HPDE6-E6E7 (cell line): ENCODE data around the gene DNAJC16.
"Not testable (repeated sequence)": the region's sequence is repeated elsewhere in the genome, so short reads cannot be mapped to it uniquely, and the experiment has no call there.

Experiments
- DNase-seq: peaks from one replicate; pipeline ENCODE4 v3.0.0; 2011; ENCODE audit warnings: missing footprints; ENCODE audit errors: extremely low spot score

Gene DNAJC16

GRCh38 chr1:15506831-15507230 is 19.8 kb upstream of the DNAJC16 start:
- DNase-seq = no peak

GRCh38 chr1:15507278-15507677 is 19.4 kb upstream of the DNAJC16 start:
- no peak for DNase-seq

GRCh38 chr1:15508700-15509487 is 17.8 kb upstream of the DNAJC16 start:
- no peak for DNase-seq

- no peak for DNase-seq
These were observed 17.1 kb upstream of the DNAJC16 start for GRCh38 chr1:15509586-15509985.

GRCh38 chr1:15510611-15511405 is 15.8 kb upstream of the DNAJC16 start:
- DNase-seq = no peak

- DNase-seq = no peak
These were observed 13.5 kb upstream of the DNAJC16 start for GRCh38 chr1:15513192-15513591.

GRCh38 chr1:15513919-15514318 is 12.7 kb upstream of the DNAJC16 start:
- no peak for DNase-seq

GRCh38 chr1:15514557-15514956 is 12.1 kb upstream of the DNAJC16 start:
- DNase-seq = not testable (repeated sequence)

GRCh38 chr1:15515022-15515663 is 11.5 kb upstream of the DNAJC16 start:
- no peak for DNase-seq

- DNase-seq = no peak
These were observed 7.0 kb upstream of the DNAJC16 start for GRCh38 chr1:15519625-15520024.

- not testable (repeated sequence) for DNase-seq
These were observed 5.3 kb upstream of the DNAJC16 start for GRCh38 chr1:15521206-15521906.

- DNase-seq = no peak
These were observed 4.1 kb upstream of the DNAJC16 start for GRCh38 chr1:15522551-15522950.

- no peak for DNase-seq
These were observed 3.3 kb upstream of the DNAJC16 start for GRCh38 chr1:15523104-15524020.

GRCh38 chr1:15524021-15524282 is 2.7 kb upstream of the DNAJC16 start, which contains the start of gene CASP9:
Gene CASP9, minus strand, starts transcription at chr1:15524215. Its CDS starts 15 bp downstream, at chr1:15524200.
- DNase-seq = peak; percentile 70

- DNase-seq = peak; percentile 68
These were observed 2.2 kb upstream of the DNAJC16 start for GRCh38 chr1:15524283-15525049.

GRCh38 chr1:15525050-15526020 is 1.3 kb upstream of the DNAJC16 start:
- DNase-seq = peak; percentile 90

- no peak for DNase-seq
These were observed 593 bp upstream of the DNAJC16 start for GRCh38 chr1:15526021-15526489.

- DNase-seq = no peak
These were observed 4.4 kb downstream of the DNAJC16 start for GRCh38 chr1:15531003-15531402.

- no peak for DNase-seq
These were observed 5.0 kb downstream of the DNAJC16 start for GRCh38 chr1:15531682-15532081.
